Measurements from ENCODE around the gene ABR.
"Not testable (repeated sequence)": the region's sequence is repeated elsewhere in the genome, so short reads cannot be mapped to it uniquely, and the experiment has no call there.

The ABR gene

DNA sequence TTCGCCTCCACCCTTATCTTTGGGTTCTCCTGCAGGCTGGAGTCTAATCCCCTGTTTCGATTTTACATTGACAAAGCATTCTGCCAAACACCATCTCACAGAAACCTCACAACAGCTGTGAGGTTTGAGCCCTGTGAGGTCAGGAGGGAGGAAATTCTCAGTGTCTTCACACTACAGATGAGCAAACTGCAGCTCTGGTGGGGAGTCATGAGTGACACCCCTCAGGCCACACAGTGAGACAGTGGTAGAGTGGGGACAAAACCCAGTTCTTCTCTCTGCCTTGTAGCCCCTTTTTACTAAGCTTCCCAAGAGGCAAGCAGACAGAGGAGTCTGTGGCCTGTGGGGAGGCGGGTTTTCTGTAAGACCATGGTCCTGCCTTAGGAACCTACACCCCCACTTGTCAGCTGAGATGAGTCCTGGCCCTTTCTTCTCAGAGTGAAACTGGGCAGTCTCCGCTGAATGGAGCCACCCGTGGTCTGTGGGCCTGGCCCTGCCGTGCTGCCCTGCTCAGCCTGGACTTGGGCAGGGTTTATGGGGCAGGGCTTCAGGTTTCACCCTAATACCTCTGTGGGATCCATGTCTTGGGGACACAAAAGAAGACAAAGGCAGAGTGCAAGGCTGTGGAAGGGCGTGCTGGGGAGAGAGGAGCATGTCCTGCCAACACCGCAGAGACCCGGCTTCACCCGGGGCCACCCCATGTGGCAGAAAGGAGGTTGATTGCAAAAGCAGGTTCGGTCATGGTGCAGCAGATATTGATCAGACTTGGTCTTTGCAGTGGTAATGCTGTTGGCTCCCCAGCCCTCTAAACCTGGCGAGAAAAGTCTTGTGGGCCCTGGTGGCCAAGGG, 59.0 kb downstream of the ABR start:
- no peak for DNase-seq (ENCODE audit: low read depth)

DNA sequence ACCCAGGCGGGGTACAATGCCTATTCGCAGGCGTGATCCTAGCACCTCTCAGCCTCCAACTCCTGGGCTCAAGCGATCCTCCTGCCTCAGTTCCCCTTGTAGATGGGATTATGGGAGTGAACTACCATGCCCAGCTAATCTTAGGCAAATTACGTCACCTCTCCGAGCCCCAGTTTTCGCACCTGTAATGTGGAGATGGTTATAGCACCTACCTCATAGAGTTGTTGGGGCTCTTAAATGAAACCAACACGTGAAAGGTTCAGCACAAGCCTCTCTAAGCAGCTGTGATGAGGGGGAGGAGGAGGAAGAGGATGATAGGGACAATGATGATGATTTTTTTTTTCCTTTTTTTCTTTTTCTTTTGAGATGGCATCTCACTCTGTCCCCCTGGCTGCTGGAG, 59.9 kb downstream of the ABR start:
- no peak for DNase-seq (ENCODE audit: low read depth)

- DNase-seq (ENCODE audit: low read depth) = no peak
These were observed 63.2 kb downstream of the ABR start for GRCh38 chr17:1116602-1117001.

DNA sequence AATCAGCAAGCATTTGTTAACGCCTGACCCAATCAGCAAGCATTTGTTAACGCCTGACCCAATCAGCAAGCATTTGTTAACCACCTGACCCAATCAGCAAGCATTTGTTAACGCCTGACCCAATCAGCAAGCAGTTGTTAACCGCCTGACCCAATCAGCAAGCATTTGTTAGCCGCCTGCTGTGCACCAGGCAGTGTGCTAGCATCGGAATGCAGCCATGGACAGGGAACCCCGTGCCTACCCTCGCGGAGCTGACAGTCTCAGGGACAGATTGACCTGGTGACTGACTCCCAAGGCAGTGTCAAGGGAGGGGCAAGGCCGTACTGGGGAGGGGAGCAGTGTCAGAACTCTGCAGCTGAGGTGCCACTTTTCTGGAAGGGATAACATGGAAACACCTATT, 66.9 kb downstream of the ABR start:
- DNase-seq (ENCODE audit: low read depth) = no peak

- no peak for DNase-seq (ENCODE audit: low read depth)
These were observed 68.0 kb downstream of the ABR start for GRCh38 chr17:1111599-1112443.

- no peak for DNase-seq (ENCODE audit: low read depth)
These were observed 68.8 kb downstream of the ABR start for GRCh38 chr17:1110862-1111598.

DNA sequence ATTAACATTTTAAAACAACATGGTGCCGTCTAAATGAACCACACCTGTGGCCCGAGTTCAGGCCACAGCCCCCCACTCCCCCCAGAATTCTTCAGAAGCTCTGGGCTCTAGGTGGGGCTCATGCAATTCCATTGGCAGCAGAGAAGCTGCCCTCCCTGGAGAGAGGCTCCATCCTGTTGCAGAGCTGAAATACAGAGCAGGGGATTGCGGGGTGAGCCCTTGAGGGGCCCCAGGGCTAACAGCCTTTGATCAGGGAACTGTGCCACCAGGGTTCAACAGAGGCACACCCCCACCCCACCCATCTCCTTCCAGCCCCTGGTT, 69.3 kb downstream of the ABR start:
- no peak for DNase-seq (ENCODE audit: low read depth)

- DNase-seq (ENCODE audit: low read depth) = no peak
These were observed 69.9 kb downstream of the ABR start for GRCh38 chr17:1109606-1110540.

- DNase-seq (ENCODE audit: low read depth) = no peak
These were observed 70.8 kb downstream of the ABR start for GRCh38 chr17:1108765-1109605.

GRCh38 chr17:1108478-1108764, 71.4 kb downstream of the ABR start:
- DNase-seq (ENCODE audit: low read depth) = no peak

GRCh38 chr17:1107777-1108477, 71.9 kb downstream of the ABR start:
- no peak for DNase-seq (ENCODE audit: low read depth)

GRCh38 chr17:1107083-1107776, 72.6 kb downstream of the ABR start:
- no peak for DNase-seq (ENCODE audit: low read depth)

GRCh38 chr17:1104222-1104621, 75.6 kb downstream of the ABR start:
- no peak for DNase-seq (ENCODE audit: low read depth)

DNA sequence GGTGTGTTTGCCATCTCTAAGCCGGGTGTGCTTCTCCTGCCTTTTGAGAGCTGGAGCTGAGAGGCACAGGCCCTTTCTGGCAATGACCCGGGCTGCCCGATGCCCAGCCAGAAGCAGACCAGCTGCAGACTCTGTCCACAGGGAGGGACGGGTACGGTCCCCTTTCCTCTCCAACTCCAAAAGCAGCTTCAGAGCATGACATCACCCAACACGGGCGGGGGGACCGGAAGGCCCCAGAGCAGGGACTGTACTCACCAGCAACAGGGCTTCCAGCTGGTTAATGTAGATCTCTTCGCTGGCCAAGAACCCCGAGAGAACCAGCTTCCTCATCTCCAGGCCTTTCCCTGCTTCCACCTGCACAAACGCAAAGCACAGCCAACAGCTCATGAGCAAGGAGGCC, 79.4 kb downstream of the ABR start:
- no peak for DNase-seq (ENCODE audit: low read depth)

DNA sequence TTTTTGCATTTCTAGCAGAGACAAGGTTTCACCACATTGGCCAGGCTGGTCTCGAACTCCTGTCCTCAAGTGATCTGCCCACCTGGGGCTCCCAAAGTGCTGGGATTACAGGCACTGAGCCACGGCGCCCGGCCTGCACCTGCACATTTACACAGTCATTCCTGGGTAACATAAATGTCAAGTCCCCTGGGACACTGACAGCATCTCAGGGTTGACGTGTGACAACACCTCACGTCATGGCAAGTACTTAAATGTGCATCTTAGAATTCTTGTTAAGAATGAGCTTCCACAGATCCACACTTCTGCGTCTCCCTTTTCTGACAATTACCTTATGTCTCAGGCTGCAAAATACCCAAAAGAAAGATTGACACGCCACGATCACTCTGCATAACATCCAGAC, 80.5 kb downstream of the ABR start:
- DNase-seq (ENCODE audit: low read depth) = no peak

DNA sequence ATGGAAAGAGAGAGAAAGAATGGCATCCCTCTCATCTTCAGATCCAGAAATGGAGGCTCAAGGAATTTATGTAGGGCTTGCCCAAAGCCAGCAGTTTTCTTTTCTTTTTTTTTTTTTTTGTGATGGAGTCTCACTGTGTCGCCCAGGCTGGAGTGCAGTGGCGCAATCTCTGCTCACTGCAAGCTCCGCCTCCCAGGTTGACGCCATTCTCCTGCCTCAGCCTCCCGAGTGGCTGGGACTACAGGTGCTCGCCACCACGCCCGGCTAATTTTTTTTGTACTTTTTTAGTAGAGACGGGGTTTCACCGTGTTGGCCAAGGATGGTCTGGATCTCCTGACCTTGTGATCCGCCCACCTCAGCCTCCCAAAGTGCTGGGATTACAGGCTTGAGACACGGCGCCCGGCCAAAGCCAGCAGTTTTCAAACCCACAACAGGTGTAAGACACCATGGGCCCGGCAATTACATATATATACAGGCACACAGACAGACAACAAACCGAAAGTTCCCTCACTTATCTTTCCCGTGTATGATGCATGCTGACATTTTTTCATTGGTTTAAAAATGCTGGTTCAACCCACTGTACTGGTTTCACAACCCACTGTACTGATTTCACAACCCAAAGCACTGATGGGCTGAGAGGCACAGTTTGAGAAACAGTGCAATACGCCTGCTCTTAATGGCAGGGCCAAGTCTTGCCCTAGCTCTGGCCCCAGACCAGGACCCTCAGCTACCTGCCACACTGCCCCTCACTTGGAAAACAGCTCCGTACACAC, 81.6 kb downstream of the ABR start:
- not testable (repeated sequence) for DNase-seq (ENCODE audit: low read depth)

DNA sequence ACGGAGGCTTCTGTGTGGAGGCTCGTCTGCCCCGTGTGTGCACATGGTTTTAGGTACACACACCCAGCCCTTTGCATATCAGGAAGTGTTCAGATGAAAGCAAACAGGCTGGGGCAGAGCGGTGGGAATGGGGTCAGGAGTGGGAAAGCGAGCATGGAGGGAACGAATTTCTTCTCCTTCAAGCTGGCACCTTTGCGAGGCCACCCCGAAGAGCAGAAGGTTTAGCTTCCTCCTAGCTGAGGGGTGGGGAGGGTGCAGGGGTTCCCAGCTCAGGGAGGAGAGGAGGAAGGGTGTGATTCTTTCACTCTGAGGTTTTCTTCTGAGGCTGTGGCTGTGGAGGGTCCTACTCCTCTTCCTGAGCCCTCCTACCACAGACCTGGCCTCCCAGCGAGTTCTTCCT, 83.6 kb downstream of the ABR start:
- no peak for DNase-seq (ENCODE audit: low read depth)

DNA sequence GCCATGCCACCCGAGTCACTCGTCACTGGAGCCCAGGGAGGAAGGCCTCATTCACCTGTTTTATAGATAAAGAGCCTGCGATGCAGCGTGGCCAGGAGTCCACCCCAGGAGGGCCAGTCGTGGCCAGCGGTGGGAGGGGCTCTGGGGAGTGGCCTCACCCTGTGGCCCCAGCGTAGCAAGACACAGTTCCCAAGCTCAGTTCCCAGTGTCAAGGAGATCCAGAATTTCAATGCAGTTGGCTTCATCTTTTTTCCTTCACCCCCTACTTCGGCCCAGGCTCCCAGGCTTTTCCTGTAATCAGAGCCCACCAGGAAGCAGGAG, 84.0 kb downstream of the ABR start:
- no peak for DNase-seq (ENCODE audit: low read depth)
